DOHH2 (cell line): ENCODE data around the gene NR3C2.
"Not testable (repeated sequence)": the region's sequence is repeated elsewhere in the genome, so short reads cannot be mapped to it uniquely, and the experiment has no call there.

Experiments used
- H3F3A ChIP-seq: fragments of 200-600 bp; sonication (generic), shearing (Covaris generic); 2 replicates; pipeline ENCODE4 v1.6.0; 2016; ENCODE audit warnings: antibody characterized with exemption, mild to moderate bottlenecking; ENCODE audit not compliant: control insufficient read depth, insufficient read depth
- H3K27ac ChIP-seq: fragments of 200-600 bp; sonication (generic); 2 replicates; pipeline ENCODE4 v1.5.1; 2014; ENCODE audit warnings: low read depth, mild to moderate bottlenecking, low read length, moderate library complexity
- H3K27me3 ChIP-seq: fragments of 200-600 bp; sonication (generic); 2 replicates; pipeline ENCODE4 v1.6.1; 2014; ENCODE audit warnings: mild to moderate bottlenecking, low read length, mixed read lengths; ENCODE audit not compliant: control insufficient read depth
- H3K36me3 ChIP-seq: fragments of 200-600 bp; sonication (generic); 2 replicates; pipeline ENCODE4 v1.6.1; 2014; ENCODE audit warnings: mild to moderate bottlenecking, low read length, moderate library complexity, mixed read lengths; ENCODE audit not compliant: control insufficient read depth
- H3K4me1 ChIP-seq: fragments of 200-600 bp; sonication (generic); 2 replicates; pipeline ENCODE4 v1.6.1; 2014; ENCODE audit warnings: mild to moderate bottlenecking, low read length, mixed read lengths; ENCODE audit not compliant: control insufficient read depth
- H3K4me2 ChIP-seq: fragments of 200-600 bp; sonication (generic); 2 replicates; pipeline ENCODE4 v1.6.0; 2014; ENCODE audit warnings: mild to moderate bottlenecking, low read length, moderate library complexity
- H3K4me3 ChIP-seq: fragments of 200-600 bp; sonication (generic); 2 replicates; pipeline ENCODE4 v1.5.1; 2014; ENCODE audit warnings: mild to moderate bottlenecking, low read length, mixed read lengths
- H3K79me2 ChIP-seq: fragments of 200-600 bp; sonication (generic); 2 replicates; pipeline ENCODE4 v1.6.1; 2014; ENCODE audit warnings: mild to moderate bottlenecking, low read length, mixed read lengths; ENCODE audit not compliant: control insufficient read depth
- H3K9me2 ChIP-seq: fragments of 200-600 bp; sonication (generic); replicated peaks from 2 replicates; pipeline ENCODE4 v1.6.1; 2014; ENCODE audit warnings: mild to moderate bottlenecking, low read length, mixed read lengths; ENCODE audit not compliant: control insufficient read depth
- H3K9me3 ChIP-seq: fragments of 200-600 bp; sonication (generic); 2 replicates; pipeline ENCODE4 v1.6.1; 2014; ENCODE audit warnings: antibody characterized with exemption, low read length, mixed read lengths; ENCODE audit not compliant: control insufficient read depth, insufficient read depth
- H4K20me1 ChIP-seq: fragments of 200-600 bp; sonication (generic); 2 replicates; pipeline ENCODE4 v1.6.0; 2014; ENCODE audit warnings: low read depth, mild to moderate bottlenecking, antibody characterized with exemption, low read length, moderate library complexity; ENCODE audit not compliant: control insufficient read depth, insufficient read depth
- CTCF ChIP-seq: fragments of 200-600 bp; sonication (generic); IDR thresholded peaks from one replicate; pipeline ENCODE4 v1.5.1; 2014; ENCODE audit warnings: antibody characterized with exemption, mild to moderate bottlenecking, low read depth, low read length; ENCODE audit not compliant: poor library complexity, severe bottlenecking
- EZH2phosphoT487 ChIP-seq: fragments of 200-600 bp; sonication (generic); IDR thresholded peaks from 2 replicates; pipeline ENCODE4 v1.6.1; 2017; ENCODE audit warnings: borderline replicate concordance, mild to moderate bottlenecking, antibody characterized with exemption, low read length, moderate library complexity, mixed read lengths

NR3C2 gene

GRCh38 chr4:148124512-148124911 lies 317.7 kb downstream of the NR3C2 start:
- Histone ChIP-seq H4K20me1 (no peaks in the 10 kb centered on the region), H3K27ac (no peak overlapping the region), H3K9me3 (no peaks in the 10 kb centered on the region), H3F3A (no peaks in the 10 kb centered on the region), H3K4me2 (no peak overlapping the region), H3K4me1 (no peaks in the 10 kb centered on the region), H3K27me3 (no peaks in the 10 kb centered on the region), H3K9me2 (no peaks in the 10 kb centered on the region), H3K4me3 (no peak overlapping the region), H3K36me3 (no peaks in the 10 kb centered on the region), H3K79me2 (no peaks in the 10 kb centered on the region)
- TF ChIP-seq EZH2phosphoT487 = no peak
- TF ChIP-seq CTCF = no peak

GRCh38 chr4:148123161-148123560 lies 319.1 kb downstream of the NR3C2 start:
- H3K4me2 ChIP-seq, H3K4me3 ChIP-seq, H3K9me2 ChIP-seq, H4K20me1 ChIP-seq, H3K4me1 ChIP-seq, H3K9me3 ChIP-seq, H3K79me2 ChIP-seq, H3K36me3 ChIP-seq, H3K27me3 ChIP-seq, H3K27ac ChIP-seq, H3F3A ChIP-seq: not testable (repeated sequence)

- Histone ChIP-seq H3K36me3 (no peaks in the 10 kb centered on the region), H3K9me2 (no peaks in the 10 kb centered on the region), H3K4me2 (no peak overlapping the region), H3K79me2 (no peaks in the 10 kb centered on the region), H3K27me3 (no peaks in the 10 kb centered on the region), H3K4me3 (no peak overlapping the region), H3K27ac (no peak overlapping the region), H4K20me1 (no peaks in the 10 kb centered on the region), H3F3A (no peaks in the 10 kb centered on the region), H3K4me1 (no peaks in the 10 kb centered on the region), H3K9me3 (no peaks in the 10 kb centered on the region)
- TF ChIP-seq EZH2phosphoT487 (no peak), CTCF (no peak)
Measured at GRCh38 chr4:148120216-148120615, 322.0 kb downstream of the NR3C2 start.

- TF ChIP-seq CTCF (no peak), EZH2phosphoT487 (no peak)
- H3K27ac ChIP-seq = no peak overlapping the region
Measured at GRCh38 chr4:148118633-148119032, 323.6 kb downstream of the NR3C2 start.

More at GRCh38 chr4:148118633-148119032, 323.6 kb downstream of the NR3C2 start:
- Histone ChIP-seq H3K79me2 (no peaks in the 10 kb centered on the region), H3K4me2 (no peak overlapping the region), H3K4me1 (no peaks in the 10 kb centered on the region), H3K9me2 (no peaks in the 10 kb centered on the region), H3K9me3 (no peaks in the 10 kb centered on the region), H3K27me3 (no peaks in the 10 kb centered on the region), H3K4me3 (no peak overlapping the region), H3K36me3 (no peaks in the 10 kb centered on the region), H4K20me1 (no peaks in the 10 kb centered on the region), H3F3A (no peaks in the 10 kb centered on the region)
